GM21367 (cell line): ENCODE measurements around the gene SPRED3.
A peak's percentile ranks its signal among the peaks of the same experiment; 100 is the strongest.

Experiments
- ATAC-seq: cut with Tn5 transposase; IDR thresholded peaks from one replicate; pipeline ENCODE4 v1.9.1; 2021; ENCODE audit not compliant: unreplicated experiment

The SPRED3 gene

DNA sequence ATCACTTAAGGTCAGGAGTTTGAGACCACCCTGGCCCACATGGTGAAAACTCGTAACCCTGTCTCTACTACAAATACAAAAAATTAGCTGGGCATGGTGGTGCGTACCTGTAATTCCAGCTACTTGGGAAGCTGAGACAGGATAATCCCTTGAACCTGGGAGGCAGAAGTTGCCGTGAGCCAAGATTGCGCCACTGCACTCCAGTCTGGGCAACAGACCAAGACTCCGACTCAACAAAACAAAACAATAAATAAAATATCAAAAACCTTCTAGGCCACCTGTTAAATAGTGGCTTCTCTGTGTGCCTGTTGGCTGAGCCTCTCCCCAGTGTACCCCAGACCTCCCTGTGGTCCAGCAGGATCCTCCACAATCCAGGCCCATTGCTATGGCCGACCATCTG lies 17.4 kb upstream of the SPRED3 start:
- no peak for ATAC-seq

DNA sequence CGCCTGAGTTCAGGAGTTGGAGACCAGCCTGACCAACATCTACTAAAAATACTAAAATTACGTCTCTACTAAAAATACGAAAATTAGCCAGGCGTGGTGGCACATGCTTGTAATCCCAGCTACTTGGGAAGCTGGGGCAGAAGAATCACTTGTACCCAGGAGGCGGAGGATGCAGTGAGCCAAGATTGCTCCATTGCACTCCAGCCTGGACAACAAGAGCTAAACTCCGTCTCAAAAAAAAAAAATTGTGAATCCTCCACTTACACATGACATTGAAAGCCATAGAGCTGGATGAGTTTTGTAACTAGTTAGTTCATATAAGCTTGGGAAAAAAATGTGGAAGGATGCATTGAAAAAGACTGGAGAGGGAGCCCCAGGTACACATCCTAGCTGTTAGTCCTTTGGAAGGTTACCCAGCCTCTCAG lies 14.6 kb upstream of the SPRED3 start:
- ATAC-seq, result no peak

- peak; percentile 86 for ATAC-seq
Observed at GRCh38 chr19:38374332-38375097, 14.0 kb upstream of the SPRED3 start, which contains the start of gene PSMD8. TSS of gene PSMD8 (plus strand) at chr19:38374571. CDS start at chr19:38374602, 31 bp downstream.

GRCh38 chr19:38375098-38375493 lies 13.4 kb upstream of the SPRED3 start:
- no peak for ATAC-seq

DNA sequence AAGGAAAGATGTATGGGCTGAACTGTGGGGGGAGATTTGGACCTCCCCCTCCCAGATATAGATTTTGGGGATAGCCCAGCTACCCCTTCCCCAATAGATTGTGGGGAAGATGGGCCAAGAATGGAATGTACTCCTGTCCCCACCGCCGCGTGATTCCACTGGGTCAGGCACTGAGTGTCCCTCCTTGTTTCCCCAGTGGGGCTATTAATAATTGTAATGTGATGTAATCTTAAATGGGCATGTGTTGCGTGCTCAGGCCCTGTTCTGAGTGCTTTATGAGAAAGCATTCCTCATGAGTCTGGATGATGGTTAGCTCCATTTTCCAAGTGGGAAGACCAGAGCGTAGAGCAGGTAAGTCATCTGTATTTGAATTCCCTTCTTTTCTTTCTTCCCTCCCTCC lies 12.7 kb upstream of the SPRED3 start:
- no peak for ATAC-seq

DNA sequence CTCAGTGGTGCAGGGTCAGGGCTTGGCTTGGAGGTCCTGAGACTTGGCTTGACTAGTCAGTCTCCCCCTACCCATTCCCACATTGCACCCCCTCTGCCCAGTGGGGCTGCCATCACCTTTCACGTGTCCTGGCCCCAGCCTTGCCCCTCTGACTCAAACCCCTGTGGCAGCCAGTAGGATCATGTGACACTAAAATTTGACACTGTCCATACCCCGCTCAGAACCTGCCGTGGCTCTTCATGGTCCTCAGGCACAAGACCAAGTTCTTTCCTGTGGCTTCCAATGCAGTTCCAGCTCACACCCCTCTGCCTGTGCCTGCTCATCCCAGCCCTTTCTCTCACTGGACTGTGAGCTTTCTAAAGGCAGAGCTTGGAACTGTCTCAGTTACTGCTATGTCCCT lies 11.9 kb upstream of the SPRED3 start:
- no peak for ATAC-seq

DNA sequence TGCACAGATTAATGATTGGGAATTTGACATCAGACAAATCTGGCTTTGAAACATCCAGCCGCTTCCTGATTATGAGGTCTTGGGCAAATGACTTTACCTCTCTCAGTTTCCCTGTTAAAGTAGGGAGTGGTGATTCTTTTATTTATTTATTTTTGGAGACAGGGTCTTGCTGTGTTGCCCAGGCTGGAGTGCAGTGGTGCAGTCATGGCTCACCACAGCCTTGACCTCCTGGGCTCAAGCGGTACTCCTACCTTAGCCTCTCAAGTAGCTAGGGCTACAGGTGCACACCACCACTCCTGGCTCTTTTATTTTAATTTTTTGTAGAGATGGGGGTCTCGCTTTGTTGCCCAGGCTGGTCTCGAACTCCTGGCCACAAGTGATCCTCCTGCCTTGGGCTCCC lies 11.4 kb upstream of the SPRED3 start:
- ATAC-seq, result no peak

- no peak for ATAC-seq
Observed at GRCh38 chr19:38378866-38379265, 9.6 kb upstream of the SPRED3 start.

DNA sequence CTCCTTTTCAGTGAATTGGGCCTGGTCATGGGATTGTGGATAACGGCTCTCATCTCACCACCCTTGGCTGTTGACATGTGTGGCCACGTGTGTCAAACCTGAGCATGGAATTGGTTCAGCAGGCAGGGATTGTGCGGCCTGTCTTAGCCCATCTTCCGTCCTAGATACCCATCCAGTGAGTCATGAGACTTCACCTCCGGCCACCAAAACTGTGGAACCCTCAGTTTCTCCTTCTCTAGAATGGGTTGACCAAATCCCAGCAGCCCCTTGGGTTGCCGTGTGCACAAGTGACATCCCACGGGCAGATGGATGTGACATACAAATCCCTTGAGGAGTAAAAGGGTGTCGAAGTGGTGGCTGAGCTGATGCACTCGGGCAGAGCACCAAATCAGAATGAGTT lies 7.4 kb upstream of the SPRED3 start:
- ATAC-seq, result no peak

GRCh38 chr19:38383184-38383583 lies 5.3 kb upstream of the SPRED3 start:
- ATAC-seq, result no peak

GRCh38 chr19:38383743-38384142 lies 4.8 kb upstream of the SPRED3 start:
- no peak for ATAC-seq

DNA sequence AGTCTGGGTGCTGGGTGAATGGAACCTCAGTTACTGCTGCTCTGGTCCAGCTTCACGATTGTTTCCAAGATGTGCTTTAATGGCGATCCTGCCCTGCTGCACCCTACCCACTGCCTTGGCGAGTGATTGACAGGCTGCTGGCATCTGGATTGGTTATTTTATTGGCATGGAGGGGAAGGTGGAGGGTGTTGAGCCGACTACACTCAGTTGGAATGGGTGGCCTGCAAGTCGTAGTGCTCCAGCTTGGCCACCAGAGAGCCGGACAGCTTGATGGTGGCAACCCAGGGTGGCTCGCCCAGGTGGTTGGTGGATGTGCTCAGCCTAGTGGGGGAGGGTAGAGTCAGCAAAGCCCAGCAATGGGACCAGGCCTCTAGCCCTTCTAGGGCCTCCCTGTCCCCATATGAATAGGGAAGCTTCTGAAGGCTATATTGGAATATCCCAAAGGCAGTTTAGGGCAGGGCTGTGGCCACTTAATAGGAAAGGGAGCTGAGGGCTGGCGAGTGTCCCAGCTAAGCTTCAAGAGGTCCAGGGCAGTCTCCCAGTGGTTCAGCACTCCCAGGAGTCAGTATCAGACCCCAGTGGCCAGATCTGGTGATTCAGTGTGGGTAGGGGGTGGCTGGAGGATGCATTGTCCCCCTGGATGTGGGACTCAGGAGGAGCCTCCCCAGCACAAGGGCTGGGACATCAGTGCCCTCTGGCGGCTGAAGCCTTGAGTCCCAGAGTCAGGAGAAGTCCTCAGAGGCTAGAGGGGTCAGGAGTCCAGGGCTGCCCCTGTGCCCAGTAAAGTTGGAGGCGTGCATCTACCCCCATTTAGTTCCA lies 4.1 kb upstream of the SPRED3 start:
- no peak for ATAC-seq

DNA sequence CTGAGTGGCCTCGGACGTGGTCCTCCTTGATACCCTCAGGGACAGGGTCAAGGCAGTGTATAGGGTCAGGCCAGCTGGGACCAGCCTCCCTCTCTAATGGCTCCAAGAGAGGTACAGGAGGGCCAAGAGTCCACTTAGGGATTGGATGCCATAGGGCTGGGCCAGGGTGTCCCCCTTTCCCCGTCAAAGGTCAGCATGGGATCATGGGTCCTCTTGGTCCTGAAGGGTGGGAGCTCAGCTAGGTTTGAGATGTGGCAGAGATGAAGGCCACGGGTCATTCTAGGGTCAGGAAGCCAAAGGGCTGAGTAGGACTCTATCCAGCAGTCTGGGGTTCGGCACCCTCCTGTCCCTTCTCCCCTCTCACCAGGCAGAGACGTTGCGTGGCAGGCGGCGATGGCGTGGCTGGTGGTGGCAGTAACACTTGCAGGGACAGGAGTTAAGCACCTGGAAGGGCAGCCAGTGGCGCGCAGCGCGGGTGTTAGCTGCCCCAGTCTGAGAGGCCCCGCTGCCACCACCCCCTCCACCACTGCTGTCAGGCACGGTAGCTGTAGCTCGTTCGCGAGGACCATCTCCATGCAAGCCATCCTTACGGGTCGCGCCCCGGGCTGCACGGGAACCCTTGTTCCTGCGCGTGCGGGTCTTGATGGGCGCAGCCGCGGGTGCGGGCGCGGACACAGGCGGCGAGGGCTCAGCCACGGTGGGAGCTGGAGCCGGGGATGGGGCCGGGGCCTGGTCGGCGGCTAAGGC lies 3.3 kb upstream of the SPRED3 start:
- no peak for ATAC-seq

GRCh38 chr19:38385804-38386257 lies 2.7 kb upstream of the SPRED3 start:
- no peak for ATAC-seq

GRCh38 chr19:38386300-38386970 lies 2.1 kb upstream of the SPRED3 start:
- no peak for ATAC-seq

- no peak for ATAC-seq
Observed at GRCh38 chr19:38386971-38387549, 1.4 kb upstream of the SPRED3 start.

GRCh38 chr19:38387550-38388348 lies 748 bp upstream of the SPRED3 start, which contains the start of gene GGN:
TSS of gene GGN (minus strand) at chr19:38388034. CDS start at chr19:38387261, 773 bp downstream.
- ATAC-seq, result no peak

DNA sequence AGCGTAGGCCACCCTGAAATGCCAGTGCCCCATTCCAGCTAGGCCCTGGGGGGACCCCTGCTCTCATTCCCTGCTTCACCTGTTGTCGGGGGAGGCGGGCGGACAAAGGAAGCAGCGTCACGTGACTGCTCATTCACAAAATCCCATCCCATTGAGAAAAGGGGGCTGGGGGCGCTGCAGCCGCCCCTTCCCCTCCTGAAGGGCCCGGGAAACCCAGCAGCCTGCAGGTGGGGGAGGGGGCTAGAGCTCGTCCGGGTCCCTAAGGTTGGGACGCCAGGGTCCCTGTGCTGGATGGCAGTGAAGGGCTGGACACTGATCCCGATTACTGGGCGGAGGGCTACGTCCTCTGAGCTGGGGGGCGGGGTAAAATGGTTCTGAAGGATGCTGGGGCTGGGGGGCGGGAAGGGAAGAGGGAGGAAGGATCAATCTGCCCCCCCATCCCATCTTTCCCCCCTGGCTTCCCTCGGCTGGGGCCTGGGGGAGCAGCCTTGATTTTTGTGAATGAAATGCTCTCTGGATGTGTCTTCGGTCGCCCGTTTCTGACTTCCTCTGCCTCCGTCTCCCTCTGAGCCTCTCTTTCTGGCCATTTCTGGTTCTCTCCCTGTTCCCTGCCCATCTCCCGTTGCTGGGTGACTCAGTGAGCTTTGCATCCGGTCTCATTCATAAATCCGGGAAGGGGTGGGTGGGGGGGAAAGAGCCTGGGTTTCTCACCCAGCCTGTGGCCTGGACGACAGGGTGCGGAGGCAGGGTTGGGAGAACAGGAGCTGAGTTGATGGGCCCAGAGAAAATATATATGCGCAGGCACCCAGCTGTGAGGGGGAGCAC lies 816 bp downstream of the SPRED3 start:
- no peak for ATAC-seq
